HPDE6-E6E7 (cell line): ENCODE measurements around the gene FAM219A.

Experiments
- DNase-seq: peaks from one replicate; pipeline ENCODE4 v3.0.0; 2011; ENCODE audit warnings: missing footprints; ENCODE audit errors: extremely low spot score

Gene FAM219A

GRCh38 chr9:34349324-34349723, 109.0 kb downstream of the FAM219A start:
- DNase-seq: no peak
